ENCODE measurements around the gene AHRR. TPM values are rescaled to one million over a fixed set of nuclear protein-coding genes. Genes with fewer than 3 reads are reported as not detected.

AHRR gene
- total RNA-seq, 1 donor: 22.5 TPM

GRCh38 chr5:373710-374602, 52.4 kb downstream of the AHRR start:
- peak overlapping the region; percentile 43 for H3K4me3 ChIP-seq (ENCODE audit: low read depth, low read length)
- TF ChIP-seq CTCF (IDR thresholded peaks at IDR 0.05; ENCODE audit: insufficient read depth, low read depth, low read length): no peak
- DNase-seq (ENCODE audit: low read depth): peak; percentile 55

GRCh38 chr5:374631-375335, 53.3 kb downstream of the AHRR start:
- no peak for DNase-seq (ENCODE audit: low read depth)
- no peak overlapping the region for H3K4me3 ChIP-seq (ENCODE audit: low read depth, low read length)
- no peak for TF ChIP-seq CTCF (IDR thresholded peaks at IDR 0.05; ENCODE audit: insufficient read depth, low read depth, low read length)

- no peak for TF ChIP-seq CTCF (IDR thresholded peaks at IDR 0.05; ENCODE audit: insufficient read depth, low read depth, low read length)
- no peak overlapping the region for H3K4me3 ChIP-seq (ENCODE audit: low read depth, low read length)
- DNase-seq (ENCODE audit: low read depth): no peak
Observed at GRCh38 chr5:375336-375920, 53.9 kb downstream of the AHRR start.

- TF ChIP-seq CTCF (IDR thresholded peaks at IDR 0.05; ENCODE audit: insufficient read depth, low read depth, low read length): no peak
- H3K4me3 ChIP-seq (ENCODE audit: low read depth, low read length): no peak overlapping the region
- DNase-seq (ENCODE audit: low read depth): no peak
Observed at GRCh38 chr5:375921-376798, 54.6 kb downstream of the AHRR start.

GRCh38 chr5:376799-377325, 55.3 kb downstream of the AHRR start:
- no peak overlapping the region for H3K4me3 ChIP-seq (ENCODE audit: low read depth, low read length)
- DNase-seq (ENCODE audit: low read depth): no peak
- no peak for TF ChIP-seq CTCF (IDR thresholded peaks at IDR 0.05; ENCODE audit: insufficient read depth, low read depth, low read length)

Data from fibroblast of villous mesenchyme (primary cell).